K562 (cell line): ENCODE results near the gene GTPBP8. TPM values are rescaled to one million over a fixed set of nuclear protein-coding genes. Genes with fewer than 3 reads are reported as not detected.

Source experiments
- ATAC-seq: fragments of 200-7000 bp; cut with Tn5 transposase; 3 replicates; pipeline ENCODE4 v1.9.1; 2020; ENCODE audit warnings: moderate library complexity
- BruUV-seq: library from RNA; stranded (reverse); fragments of 400-500 nt; replicated peaks from 2 replicates; lab custom pipeline; 2021; lab: Mats Ljungman, UMichigan
- CTCF ChIA-PET: fragments of 300-600 bp; formaldehyde crosslinking; extraction: SDS; loops from one replicate; lab custom pipeline; 2021; ENCODE audit warnings: low intra/inter-chr PET ratio; lab: Yijun Ruan, JAX
- POLR2A ChIA-PET: fragments of 300-600, 350-650 bp; sonication (Branson Sonifier 250); formaldehyde crosslinking; extraction: SDS; loops from one replicate; lab custom pipeline; 2021; ENCODE audit warnings: antibody characterized with exemption, inconsistent platforms; lab: Yijun Ruan, JAX
- DNase-seq, 4 experiments: peaks; one replicate each; pipeline versions ENCODE4 v3.0.0 to v3.0.0-alpha.2; 2011 to 2018; ENCODE audit warnings: low spot score in 3 of 4, mixed read lengths in 3 of 4; ENCODE audit errors: extremely low read depth in 1 of 4
- FAIRE-seq: peaks from 2 replicates; lab custom pipeline; 2011; peaks lifted over from hg19 to GRCh38; lab: Jason Lieb, UNC
- H2AFZ ChIP-seq: 2 replicates; pipeline ENCODE4 v1.6.0; 2011; ENCODE audit warnings: low read depth, low read length, control low read depth, inconsistent platforms
- H3K27ac ChIP-seq: fragments of 200-600 bp; 3 replicates; pipeline ENCODE4 v1.8.0; 2011; ENCODE audit warnings: low read depth, mild to moderate bottlenecking, control low read depth, inconsistent platforms, low read length, moderate library complexity, mixed read lengths; ENCODE audit errors: extremely low read depth
- H3K27me3 ChIP-seq, 2 experiments: fragments of 300-600 bp in 1 of 2; 2 replicates in 1 of 2; 3 replicates in 1 of 2; pipeline versions ENCODE4 v1.6.0 to v1.8.0; 2011; ENCODE audit warnings: inconsistent platforms in 2 of 2, low read length in 2 of 2, mild to moderate bottlenecking in 1 of 2, mixed read lengths in 1 of 2, moderate library complexity in 1 of 2; ENCODE audit not compliant: control insufficient read depth in 2 of 2, insufficient read depth in 2 of 2
- H3K36me3 ChIP-seq: fragments of 300-600 bp; 3 replicates; pipeline ENCODE4 v1.8.0; 2011; ENCODE audit warnings: mild to moderate bottlenecking, low read length, inconsistent platforms; ENCODE audit not compliant: control insufficient read depth, insufficient read depth
- H3K4me1 ChIP-seq, 2 experiments: fragments of 200-600 bp in 1 of 2; replicated peaks in 1 of 2; 2 replicates in 1 of 2; 3 replicates in 1 of 2; pipeline versions ENCODE4 v1.5.1 to v1.8.0; 2011; ENCODE audit warnings: inconsistent platforms in 2 of 2, low read length in 2 of 2, mild to moderate bottlenecking in 1 of 2, mixed read lengths in 1 of 2, moderate library complexity in 1 of 2; ENCODE audit not compliant: control insufficient read depth in 2 of 2, insufficient read depth in 2 of 2
- H3K4me2 ChIP-seq: 2 replicates; pipeline ENCODE4 v1.6.1; 2011; ENCODE audit warnings: low read length, control low read depth, inconsistent platforms, mixed read lengths; ENCODE audit not compliant: insufficient read depth
- H3K4me3 ChIP-seq: fragments of 200-600 bp; sonication (generic), shearing (Covaris generic); 2 replicates; pipeline ENCODE4 v1.5.1; 2016; ENCODE audit warnings: control low read depth, inconsistent platforms
- H3K79me2 ChIP-seq: fragments of 200-600 bp; 3 replicates; pipeline ENCODE4 v1.8.0; 2011; ENCODE audit warnings: low read length, inconsistent platforms; ENCODE audit not compliant: control insufficient read depth, insufficient read depth
- H3K9ac ChIP-seq, 2 experiments: 2 replicates each; pipeline versions ENCODE4 v1.6.0 to v1.6.1; 2011; ENCODE audit warnings: low read depth in 2 of 2, low read length in 2 of 2, control low read depth in 1 of 2, inconsistent platforms in 1 of 2, mild to moderate bottlenecking in 1 of 2, mixed read lengths in 1 of 2; ENCODE audit not compliant: insufficient read depth in 1 of 2
- H3K9me1 ChIP-seq: one replicate; pipeline ENCODE4 v1.6.0; 2011; ENCODE audit warnings: inconsistent platforms, mild to moderate bottlenecking, low read length, moderate library complexity; ENCODE audit not compliant: control insufficient read depth, insufficient read depth
- H3K9me3 ChIP-seq: replicated peaks from 2 replicates; pipeline ENCODE4 v1.5.1; 2011; ENCODE audit warnings: low read depth, low read length, inconsistent platforms; ENCODE audit not compliant: control insufficient read depth, insufficient read depth
- H4K20me1 ChIP-seq: replicated peaks from 2 replicates; pipeline ENCODE4 v1.6.1; 2011; ENCODE audit warnings: low read length, inconsistent platforms, mixed read lengths; ENCODE audit not compliant: control insufficient read depth, insufficient read depth
- CREBBP ChIP-seq: IDR thresholded peaks from one replicate; pipeline ENCODE4 v1.6.1; 2012; ENCODE audit warnings: low read depth, mild to moderate bottlenecking, control low read depth, inconsistent platforms, low read length
- DPF2 ChIP-seq: fragments of 450-650 bp; IDR thresholded peaks from 2 replicates; pipeline ENCODE4 v1.6.1; 2016
- HDAC6 ChIP-seq: IDR thresholded peaks from 2 replicates; pipeline ENCODE4 v1.6.1; 2012; ENCODE audit warnings: low read depth, mild to moderate bottlenecking, control low read depth, inconsistent platforms, low read length, moderate library complexity
- PHB ChIP-seq: fragments of 250-450 bp; sonication (Bioruptor Pico); IDR thresholded peaks from 2 replicates; pipeline ENCODE4 v1.5.0; 2021
- RBFOX2 ChIP-seq: fragments of 200-400 bp; formaldehyde crosslinking; IDR thresholded peaks from 2 replicates; pipeline ENCODE4 v1.6.1; 2017; ENCODE audit warnings: low read depth, mild to moderate bottlenecking, low read length, moderate library complexity
- ZNF134 ChIP-seq: fragments of 250-450 bp; sonication (Bioruptor Pico); conservative IDR thresholded peaks from 2 replicates; pipeline ENCODE4 v1.4.0; 2020
- ZNF316 ChIP-seq: fragments of 450-650 bp; IDR thresholded peaks from 2 replicates; pipeline ENCODE4 v1.6.1; 2016
- WGBS: fragments of 100-300 bp; shearing (Covaris generic); methylation state at CpG from one replicate; pipeline ENCODE4 v1.1.6; 2016; ENCODE audit warnings: low coverage, mixed read lengths; ENCODE audit not compliant: insufficient coverage; ENCODE audit errors: missing lambda C conversion rate; 5-methylcytosine and 5-hydroxymethylcytosine counted together
- in situ Hi-C: fragments of 300-500 bp; cut with MboI; formaldehyde crosslinking; loops from 4 replicates; pipeline ENCODE4 v1.15.0; 2018; ENCODE audit warnings: inconsistent platforms, mixed read lengths
- intact Hi-C: fragments of 100-400 bp; cut with micrococcal nuclease; formaldehyde crosslinking; loops from 2 replicates; pipeline ENCODE4 v1.14.2; 2022
- polyA plus RNA-seq, 8 experiments: library from polyadenylated mRNA; depleted of rRNA in 4 of 8; stranded (reverse) in 5 of 8; unstranded in 3 of 8; fragments of >200 nt; fragmentation: Nextera tagmentation in 2 of 8; fragmentation: Illumina TruSeq in 1 of 8; extraction: Ambion mirVana in 2 of 8; extraction: Trizol in 1 of 8; gene quantifications; 2 replicates each; pipeline versions ENCODE4 v1.2.1 to v1.2.3, GENCODE V29; 2011 to 2014; ENCODE audit warnings: inconsistent platforms in 1 of 8, missing spikeins in 1 of 8
- total RNA-seq, 7 experiments: library from RNA; depleted of rRNA in 6 of 7; stranded (reverse); fragments of >200 nt in 6 of 7; fragmentation: Illumina TruSeq in 2 of 7; extraction: Trizol in 2 of 7; gene quantifications; 2 replicates each; pipeline versions ENCODE4 v1.2.1 to v1.2.3, GENCODE V29; 2011 to 2021; ENCODE audit warnings: low replicate concordance in 1 of 7
- TF ChIP-seq, protein P1 (sequence below), 2 experiments: fragments of 450-650 bp in 1 of 2; sonication (generic) in 1 of 2; formaldehyde crosslinking in 1 of 2; IDR thresholded peaks; 2 replicates each; pipeline versions ENCODE4 v1.7.1 to v1.9.0; 2016 to 2022; ENCODE audit warnings: inconsistent platforms in 1 of 2, mild to moderate bottlenecking in 1 of 2, missing genetic modification reagents in 1 of 2

Gene GTPBP8
- total and polyA plus RNA-seq, 9 of the 15 experiments (the other 6 are each of a cell fraction or from before 2014, with no cell fraction given): 14.0 to 33.3 (median 20.8) TPM

DNA sequence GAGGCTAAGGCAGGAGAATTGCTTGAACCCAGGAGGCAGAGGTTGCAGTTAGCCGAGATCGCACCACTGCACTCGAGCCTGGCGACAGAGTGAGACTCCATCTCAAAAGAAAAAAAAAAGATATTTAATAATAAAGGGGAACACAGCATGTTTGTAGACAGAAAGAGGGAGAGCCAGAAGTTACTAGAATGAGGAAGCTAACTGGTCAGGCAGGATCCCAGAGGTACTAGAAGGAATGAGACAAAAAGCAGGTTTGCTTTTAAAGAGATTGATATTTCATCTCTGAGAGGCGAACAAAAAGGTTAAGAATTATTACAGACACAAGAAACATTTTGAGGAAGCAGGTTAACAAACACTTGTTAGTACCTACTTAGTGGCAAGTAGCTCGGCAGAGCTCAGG lies 25.1 kb upstream of the GTPBP8 start:
- ATAC-seq: no peak
- no peaks in the 10 kb centered on the region for H3K36me3 ChIP-seq
- DNase-seq: no peak
- H3K9me3 ChIP-seq: 0 out of 2 replicates have a peak, but pooled peaks cover 2% of the 10 kb centered on the region
- no peak overlapping the region for H3K27ac ChIP-seq
- whole genome bisulfite sequencing: 25% methylated on average over 6 of the region's 6 CpGs
- no TSS peak for BruUV-seq
- intact Hi-C loops (no loop called here), in situ Hi-C loops (no loop called here)
- H3K4me1 ChIP-seq: no peaks in the 10 kb centered on the region
- ChIA-PET CTCF (no interaction called here), POLR2A (interaction anchor here (0.6 kb wide), 1 partner anchor 269 kb away, joined by 5 read pairs; no protein-coding TSS in a partner anchor)
- no peaks in the 10 kb centered on the region for H3K79me2 ChIP-seq
- no peaks in the 10 kb centered on the region for H3K9me1 ChIP-seq
- H3K9ac ChIP-seq: no peak overlapping the region
- H4K20me1 ChIP-seq: no peaks in the 10 kb centered on the region
- no peak for FAIRE-seq
- TF ChIP-seq ZNF134 (CRISPR knock-in tag): no peak
- no peak for TF ChIP-seq HDAC6
- TF ChIP-seq ZNF316: no peak
- TF ChIP-seq RBFOX2: no peak
- no peak for TF ChIP-seq CREBBP
- no peak for TF ChIP-seq DPF2
- no peak overlapping the region for H3K4me2 ChIP-seq
- no peaks in the 10 kb centered on the region for H3K27me3 ChIP-seq
- H3K4me3 ChIP-seq: no peak overlapping the region
- no peak overlapping the region for H2AFZ ChIP-seq

DNA sequence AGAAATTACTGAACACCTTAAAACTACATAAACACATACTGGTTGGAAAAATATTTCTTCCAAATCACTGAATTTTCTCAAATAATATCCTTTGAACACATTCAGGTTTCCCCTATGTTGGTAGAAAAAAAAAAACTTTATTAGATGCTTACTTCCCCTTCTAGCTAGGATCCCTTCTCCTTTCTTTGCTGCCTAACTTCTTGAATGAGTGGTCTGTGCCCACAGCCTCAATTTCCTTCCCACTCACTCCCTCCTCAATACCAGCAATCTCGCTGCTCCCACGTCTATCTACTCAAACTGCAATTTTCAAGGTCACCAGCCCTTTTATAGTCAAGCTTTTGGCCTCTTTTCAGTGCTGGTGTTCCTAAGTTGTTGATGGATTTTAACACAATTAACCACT lies 24.2 kb upstream of the GTPBP8 start:
- no TSS peak for BruUV-seq
- Histone ChIP-seq H3K9me1 (no peaks in the 10 kb centered on the region), H3K79me2 (no peaks in the 10 kb centered on the region), H3K4me3 (no peak overlapping the region), H3K4me1 (no peaks in the 10 kb centered on the region), H3K27me3 (no peaks in the 10 kb centered on the region), H3K36me3 (no peaks in the 10 kb centered on the region), H3K4me2 (no peak overlapping the region), H4K20me1 (no peaks in the 10 kb centered on the region), H3K27ac (no peak overlapping the region), H3K9me3 (0 out of 2 replicates have a peak, but pooled peaks cover 2% of the 10 kb centered on the region), H2AFZ (no peak overlapping the region), H3K9ac (no peak overlapping the region)
- intact Hi-C loops: no loop called here
- in situ Hi-C loops: no loop called here
- FAIRE-seq (no peak), DNase-seq (no peak), ATAC-seq (no peak)
- WGBS: 17% methylated on average over 2 of the region's 2 CpGs
- ChIA-PET POLR2A (interaction anchor here (0.7 kb wide), 1 partner anchor 22 kb away, joined by 3 read pairs; no protein-coding TSS in a partner anchor), CTCF (no interaction called here)
- no peak for TF ChIP-seq PHB (CRISPR knock-in tag)
- TF ChIP-seq, protein P1, sequence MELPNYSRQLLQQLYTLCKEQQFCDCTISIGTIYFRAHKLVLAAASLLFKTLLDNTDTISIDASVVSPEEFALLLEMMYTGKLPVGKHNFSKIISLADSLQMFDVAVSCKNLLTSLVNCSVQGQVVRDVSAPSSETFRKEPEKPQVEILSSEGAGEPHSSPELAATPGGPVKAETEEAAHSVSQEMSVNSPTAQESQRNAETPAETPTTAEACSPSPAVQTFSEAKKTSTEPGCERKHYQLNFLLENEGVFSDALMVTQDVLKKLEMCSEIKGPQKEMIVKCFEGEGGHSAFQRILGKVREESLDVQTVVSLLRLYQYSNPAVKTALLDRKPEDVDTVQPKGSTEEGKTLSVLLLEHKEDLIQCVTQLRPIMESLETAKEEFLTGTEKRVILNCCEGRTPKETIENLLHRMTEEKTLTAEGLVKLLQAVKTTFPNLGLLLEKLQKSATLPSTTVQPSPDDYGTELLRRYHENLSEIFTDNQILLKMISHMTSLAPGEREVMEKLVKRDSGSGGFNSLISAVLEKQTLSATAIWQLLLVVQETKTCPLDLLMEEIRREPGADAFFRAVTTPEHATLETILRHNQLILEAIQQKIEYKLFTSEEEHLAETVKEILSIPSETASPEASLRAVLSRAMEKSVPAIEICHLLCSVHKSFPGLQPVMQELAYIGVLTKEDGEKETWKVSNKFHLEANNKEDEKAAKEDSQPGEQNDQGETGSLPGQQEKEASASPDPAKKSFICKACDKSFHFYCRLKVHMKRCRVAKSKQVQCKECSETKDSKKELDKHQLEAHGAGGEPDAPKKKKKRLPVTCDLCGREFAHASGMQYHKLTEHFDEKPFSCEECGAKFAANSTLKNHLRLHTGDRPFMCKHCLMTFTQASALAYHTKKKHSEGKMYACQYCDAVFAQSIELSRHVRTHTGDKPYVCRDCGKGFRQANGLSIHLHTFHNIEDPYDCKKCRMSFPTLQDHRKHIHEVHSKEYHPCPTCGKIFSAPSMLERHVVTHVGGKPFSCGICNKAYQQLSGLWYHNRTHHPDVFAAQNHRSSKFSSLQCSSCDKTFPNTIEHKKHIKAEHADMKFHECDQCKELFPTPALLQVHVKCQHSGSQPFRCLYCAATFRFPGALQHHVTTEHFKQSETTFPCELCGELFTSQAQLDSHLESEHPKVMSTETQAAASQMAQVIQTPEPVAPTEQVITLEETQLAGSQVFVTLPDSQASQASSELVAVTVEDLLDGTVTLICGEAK (IDR thresholded peaks at IDR 0.05): 0 out of 2 replicates have a peak, but pooled peaks have one; percentile 43
- TF ChIP-seq, protein P1 (CRISPR knock-in tag; IDR thresholded peaks at IDR 0.05): no peak
